HepG2 (cell line): Measurements from ENCODE around the gene GSTA5. TPM values are rescaled to one million over a fixed set of nuclear protein-coding genes. Genes with fewer than 3 reads are reported as not detected.
A peak's percentile ranks its signal among the peaks of the same experiment; 100 is the strongest.

Experiments used
- ATAC-seq: fragments of 200-7000 bp; cut with Tn5 transposase; 3 replicates; pipeline ENCODE4 v1.9.1; 2020; ENCODE audit warnings: mild to moderate bottlenecking, moderate library complexity
- BruUV-seq: library from RNA; stranded (reverse); fragments of 400-500 nt; replicated peaks from 2 replicates; lab custom pipeline; 2021; lab: Mats Ljungman, UMichigan
- CTCF ChIA-PET: fragments of 300-600 bp; formaldehyde crosslinking; extraction: SDS; loops from one replicate; lab custom pipeline; 2021; ENCODE audit warnings: low total read pairs, inconsistent platforms, low intra/inter-chr PET ratio; lab: Yijun Ruan, JAX
- POLR2A ChIA-PET: fragments of 350-600 bp; sonication (Branson Sonifier 250); formaldehyde crosslinking; loops from one replicate; lab custom pipeline; 2020; ENCODE audit warnings: antibody characterized with exemption, inconsistent platforms; lab: Yijun Ruan, JAX
- DNase-seq: peaks from one replicate; pipeline ENCODE4 v3.0.0-alpha.2; 2015; ENCODE audit warnings: low spot score
- FAIRE-seq: peaks from 3 replicates; lab custom pipeline; 2011; peaks lifted over from hg19 to GRCh38; lab: Jason Lieb, UNC
- H2AFZ ChIP-seq: one replicate; pipeline ENCODE4 v1.6.1; 2011; ENCODE audit warnings: low read length, inconsistent platforms
- H3K27ac ChIP-seq: fragments of 300-600 bp; 3 replicates; pipeline ENCODE4 v1.8.0; 2011; ENCODE audit warnings: mixed run types, mild to moderate bottlenecking, mixed read lengths, low read length, inconsistent platforms; ENCODE audit not compliant: insufficient read depth; ENCODE audit errors: extremely low read length
- H3K27me3 ChIP-seq, 2 experiments: fragments of 200-600 bp in 1 of 2; 2 replicates in 1 of 2; 3 replicates in 1 of 2; pipeline versions ENCODE4 v1.6.0 to v1.8.0; 2011; ENCODE audit warnings: low read length in 2 of 2, mild to moderate bottlenecking in 2 of 2, moderate library complexity in 2 of 2, inconsistent platforms in 1 of 2; ENCODE audit not compliant: insufficient read depth in 2 of 2, control insufficient read depth in 1 of 2
- H3K36me3 ChIP-seq, 2 experiments: fragments of 200-600 bp in 1 of 2; replicated peaks in 1 of 2; 2 replicates in 1 of 2; 3 replicates in 1 of 2; pipeline versions ENCODE4 v1.5.1 to v1.8.0; 2011; ENCODE audit warnings: low read length in 2 of 2, inconsistent platforms in 1 of 2; ENCODE audit not compliant: insufficient read depth in 2 of 2, control insufficient read depth in 1 of 2
- H3K4me1 ChIP-seq: 2 replicates; pipeline ENCODE4 v1.5.1; 2012; ENCODE audit warnings: low read length, inconsistent platforms; ENCODE audit not compliant: insufficient read depth
- H3K4me2 ChIP-seq: 2 replicates; pipeline ENCODE4 v1.6.0; 2011; ENCODE audit warnings: low read depth, low read length, inconsistent platforms
- H3K4me3 ChIP-seq, 3 experiments: fragments of 200-600 bp in 1 of 3; sonication (generic), shearing (Covaris generic) in 1 of 3; replicated peaks in 1 of 3; 2 replicates each; pipeline ENCODE4 v1.5.1; 2011 to 2016; ENCODE audit warnings: low read length in 3 of 3, inconsistent platforms in 2 of 3, low read depth in 2 of 3, mild to moderate bottlenecking in 2 of 3, control low read depth in 1 of 3, mixed read lengths in 1 of 3; ENCODE audit not compliant: insufficient read depth in 1 of 3
- H3K79me2 ChIP-seq: one replicate; pipeline ENCODE4 v1.6.1; 2011; ENCODE audit warnings: low read length, inconsistent platforms; ENCODE audit not compliant: insufficient read depth
- H3K9ac ChIP-seq: 2 replicates; pipeline ENCODE4 v1.6.0; 2011; ENCODE audit warnings: mild to moderate bottlenecking, low read depth, low read length, inconsistent platforms; ENCODE audit not compliant: insufficient read depth
- H3K9me3 ChIP-seq: 2 replicates; pipeline ENCODE4 v1.5.1; 2012; ENCODE audit warnings: mild to moderate bottlenecking, low read length
- H4K20me1 ChIP-seq: 2 replicates; pipeline ENCODE4 v1.6.0; 2011; ENCODE audit warnings: inconsistent platforms, mild to moderate bottlenecking, low read length, moderate library complexity; ENCODE audit not compliant: insufficient read depth
- AKAP8 ChIP-seq: sonication (generic); formaldehyde crosslinking; IDR thresholded peaks from 2 replicates; pipeline ENCODE4 v1.5.1; 2020; ENCODE audit warnings: mild to moderate bottlenecking, missing genetic modification reagents
- ATF7-NPFF ChIP-seq: sonication (generic); formaldehyde crosslinking; IDR thresholded peaks from 2 replicates; pipeline ENCODE4 v1.8.1; 2023; ENCODE audit warnings: mild to moderate bottlenecking, low read depth, missing genetic modification reagents, moderate library complexity
- CBFB ChIP-seq: sonication (generic); formaldehyde crosslinking; IDR thresholded peaks from 2 replicates; pipeline ENCODE4 v1.4.0; 2020; ENCODE audit warnings: missing genetic modification reagents
- DNMT3B ChIP-seq: conservative IDR thresholded peaks from 2 replicates; pipeline ENCODE4 v1.6.1; 2016; ENCODE audit warnings: missing biosample characterization, control low read depth
- GLMP ChIP-seq: sonication (generic); formaldehyde crosslinking; IDR thresholded peaks from 2 replicates; pipeline ENCODE4 v1.9.0; 2021; ENCODE audit warnings: missing genetic modification reagents, mild to moderate bottlenecking, borderline replicate concordance
- PCBP1 ChIP-seq: fragments of 200-400 bp; formaldehyde crosslinking; IDR thresholded peaks from 2 replicates; pipeline ENCODE4 v1.6.1; 2017; ENCODE audit warnings: mild to moderate bottlenecking, low read depth, low read length, borderline replicate concordance
- PRDM4 ChIP-seq: sonication (generic); formaldehyde crosslinking; IDR thresholded peaks from 2 replicates; pipeline ENCODE4 v1.9.0; 2021; ENCODE audit warnings: missing genetic modification reagents, borderline replicate concordance
- RBM39 ChIP-seq: fragments of 200-400 bp; formaldehyde crosslinking; IDR thresholded peaks from one replicate; pipeline ENCODE4 v1.6.1; 2018; ENCODE audit warnings: antibody characterized with exemption, mild to moderate bottlenecking, low read depth, low read length; ENCODE audit not compliant: poor library complexity, severe bottlenecking
- SETDB1 ChIP-seq: sonication (generic); formaldehyde crosslinking; IDR thresholded peaks from 2 replicates; pipeline ENCODE4 v1.5.1; 2020; ENCODE audit warnings: missing genetic modification reagents, mild to moderate bottlenecking, borderline replicate concordance
- SRF ChIP-seq: IDR thresholded peaks from 2 replicates; pipeline ENCODE4 v1.6.1; 2011; ENCODE audit warnings: mild to moderate bottlenecking, low read depth, low read length, moderate library complexity
- SUZ12 ChIP-seq: fragments of 150-350 bp; IDR thresholded peaks from 2 replicates; pipeline ENCODE4 v1.6.1; 2014; ENCODE audit warnings: low read depth, low read length
- ZBTB7A ChIP-seq: sonication (generic); formaldehyde crosslinking; IDR thresholded peaks from 2 replicates; pipeline ENCODE4 v1.8.0; 2022; ENCODE audit warnings: mild to moderate bottlenecking, missing genetic modification reagents
- ZNF224 ChIP-seq: sonication (generic); formaldehyde crosslinking; IDR thresholded peaks from 2 replicates; pipeline ENCODE4 v1.5.0; 2020; ENCODE audit warnings: mild to moderate bottlenecking, missing genetic modification reagents
- ZNF496 ChIP-seq: sonication (generic); formaldehyde crosslinking; IDR thresholded peaks from 2 replicates; pipeline ENCODE4 v1.8.1; 2023; ENCODE audit warnings: mild to moderate bottlenecking, moderate library complexity, missing genetic modification reagents; ENCODE audit not compliant: insufficient replicate concordance
- ZNF547 ChIP-seq: sonication (generic); formaldehyde crosslinking; IDR thresholded peaks from 2 replicates; pipeline ENCODE4 v1.5.1; 2020; ENCODE audit warnings: mild to moderate bottlenecking, missing genetic modification reagents
- ZNF569 ChIP-seq: sonication (generic); formaldehyde crosslinking; IDR thresholded peaks from 2 replicates; pipeline ENCODE4 v1.5.0; 2020; ENCODE audit warnings: mild to moderate bottlenecking, missing genetic modification reagents, moderate library complexity, borderline replicate concordance
- ZNF580 ChIP-seq: IDR thresholded peaks from 2 replicates; pipeline ENCODE4 v1.6.1; 2016; ENCODE audit warnings: low read depth, borderline replicate concordance
- ZNF607 ChIP-seq: sonication (generic); formaldehyde crosslinking; IDR thresholded peaks from 2 replicates; pipeline ENCODE4 v1.5.1; 2020; ENCODE audit warnings: missing genetic modification reagents, mild to moderate bottlenecking, borderline replicate concordance
- ZNF772 ChIP-seq: sonication (generic); formaldehyde crosslinking; IDR thresholded peaks from 2 replicates; pipeline ENCODE4 v1.5.0; 2020; ENCODE audit warnings: mild to moderate bottlenecking, missing genetic modification reagents
- ZSCAN9 ChIP-seq: IDR thresholded peaks from 2 replicates; pipeline ENCODE4 v1.6.1; 2016; ENCODE audit warnings: borderline replicate concordance
- WGBS: methylation state at CpG from one replicate; pipeline ENCODE4 v1.1.6; 2017; ENCODE audit warnings: low lambda C conversion rate; 5-methylcytosine and 5-hydroxymethylcytosine counted together
- in situ Hi-C: cut with HindIII; loops from 2 replicates; pipeline ENCODE4 v1.10.0; 2017; ENCODE audit warnings: low pct_unique_long_range_greater_than_20kb; ENCODE audit not compliant: extremely low pct_ligation_motif_present
- intact Hi-C: fragments of 100-400 bp; cut with micrococcal nuclease; formaldehyde crosslinking; loops from one replicate; pipeline ENCODE4 v1.10.0; 2022; ENCODE audit not compliant: unreplicated experiment
- polyA plus RNA-seq, 8 experiments: library from polyadenylated mRNA; depleted of rRNA in 3 of 8; stranded (reverse) in 7 of 8; unstranded in 1 of 8; fragments of >200 nt; fragmentation: Illumina TruSeq in 4 of 8; extraction: Trizol in 4 of 8; gene quantifications; 2 replicates each; pipeline versions ENCODE4 v1.2.1 to v1.2.3, GENCODE V29; 2011 to 2016; ENCODE audit warnings: low read depth in 4 of 8, missing spikeins in 1 of 8, mixed read lengths in 1 of 8; ENCODE audit not compliant: insufficient read depth in 1 of 8
- total RNA-seq, 5 experiments: library from RNA; depleted of rRNA; stranded (reverse); fragments of >200 nt; fragmentation: Illumina TruSeq; extraction: Trizol; gene quantifications; 2 replicates each; pipeline ENCODE4 v1.2.3, GENCODE V29; 2016; ENCODE audit warnings: low read depth in 1 of 5

Gene GSTA5
- total and polyA plus RNA-seq, 2 of the 13 experiments (the other 11 are each of a cell fraction or from before 2014, with no cell fraction given), result not detected

- ATAC-seq (peak; percentile 99), FAIRE-seq (peak; percentile 96), DNase-seq (peak; percentile 69)
- no peaks in the 10 kb centered on the region for H4K20me1 ChIP-seq
- in situ Hi-C loops (no loop called here), intact Hi-C loops (loop anchor here (1.0 kb wide), 1 partner anchor 114 kb away; no protein-coding TSS in a partner anchor)
- H3K36me3 ChIP-seq, result no peaks in the 10 kb centered on the region
- H3K79me2 ChIP-seq, result no peaks in the 10 kb centered on the region
- peaks cover 6% of the 10 kb centered on the region; the same call in 1 of the 2 replicates for H3K4me1 ChIP-seq
- H2AFZ ChIP-seq, result peak overlapping the region; percentile 100
- no TSS peak for BruUV-seq
- peak overlapping the region; percentile 70 for H3K9ac ChIP-seq
- CTCF ChIA-PET, result interaction anchor here (0.7 to 1.6 kb wide), 3 partner anchors 42 to 158 kb away, joined by 3 to 5 read pairs (median 4); no protein-coding TSS in a partner anchor
- peak overlapping the region; percentile 56 to 82 (median 65) for H3K4me3 ChIP-seq
- peak overlapping the region; percentile 99 for H3K4me2 ChIP-seq
- WGBS, result 3% methylated on average over 15 of the region's 18 CpGs
- H3K27me3 ChIP-seq, result peaks cover 0 to 12% of the 10 kb centered on the region in 2 experiments; a peak in 3 of 5 replicates
- no peak overlapping the region for H3K27ac ChIP-seq
- POLR2A ChIA-PET, result no interaction called here
- H3K9me3 ChIP-seq, result no peaks in the 10 kb centered on the region
- TF ChIP-seq SETDB1 (CRISPR knock-in tag), result no peak
- no peak for TF ChIP-seq ZNF607
- no peak for TF ChIP-seq ZNF547 (CRISPR knock-in tag)
- TF ChIP-seq RBM39, result no peak
- no peak for TF ChIP-seq AKAP8 (CRISPR knock-in tag)
- peak; percentile 71; the same call in 1 of the 2 replicates for TF ChIP-seq ZNF772 (CRISPR knock-in tag)
- TF ChIP-seq DNMT3B (CRISPR knock-in tag), result no peak
- no peak for TF ChIP-seq SRF
- TF ChIP-seq PCBP1, result no peak
- TF ChIP-seq ZBTB7A (CRISPR knock-in tag), result no peak
- TF ChIP-seq ZNF496, result no peak
- no peak for TF ChIP-seq ZSCAN9 (CRISPR knock-in tag)
- no peak for TF ChIP-seq CBFB (CRISPR knock-in tag)
- no peak for TF ChIP-seq GLMP
- no peak for TF ChIP-seq ZNF224 (CRISPR knock-in tag)
- no peak for TF ChIP-seq ZNF569 (CRISPR knock-in tag)
- peak; percentile 80; the same call in 1 of the 2 replicates for TF ChIP-seq ZNF580 (CRISPR knock-in tag)
- TF ChIP-seq PRDM4, result no peak
- TF ChIP-seq SUZ12, result no peak
- TF ChIP-seq ATF7-NPFF, result no peak
Observed at GRCh38 chr6:52881996-52882841, 41.6 kb upstream of the GSTA5 start.
